ENCODE measurements around the gene FOXC1.

GRCh38 chr6:1651362-1651761 is 41.6 kb downstream of the FOXC1 start:
- TF ChIP-seq CTCF (IDR thresholded peaks at IDR 0.05) (no peak), ZFX (IDR thresholded peaks at IDR 0.05; ENCODE audit: borderline replicate concordance) (no peak)
